Measurements from ENCODE around the gene KCNQ1. TPM values are rescaled to one million over a fixed set of nuclear protein-coding genes. Genes with fewer than 3 reads are reported as not detected.
"Not testable (repeated sequence)": the region's sequence is repeated elsewhere in the genome, so short reads cannot be mapped to it uniquely, and the experiment has no call there.

KCNQ1 gene
- total RNA-seq, 2 donors from 2014 or later: 33.5 to 39.7 TPM

GRCh38 chr11:2477936-2478335, 33.1 kb downstream of the KCNQ1 start:
- peak; percentile 25 to 30 for ATAC-seq
- no peak for DNase-seq
- intact Hi-C loops (cut with DNase I): no loop called here

DNA sequence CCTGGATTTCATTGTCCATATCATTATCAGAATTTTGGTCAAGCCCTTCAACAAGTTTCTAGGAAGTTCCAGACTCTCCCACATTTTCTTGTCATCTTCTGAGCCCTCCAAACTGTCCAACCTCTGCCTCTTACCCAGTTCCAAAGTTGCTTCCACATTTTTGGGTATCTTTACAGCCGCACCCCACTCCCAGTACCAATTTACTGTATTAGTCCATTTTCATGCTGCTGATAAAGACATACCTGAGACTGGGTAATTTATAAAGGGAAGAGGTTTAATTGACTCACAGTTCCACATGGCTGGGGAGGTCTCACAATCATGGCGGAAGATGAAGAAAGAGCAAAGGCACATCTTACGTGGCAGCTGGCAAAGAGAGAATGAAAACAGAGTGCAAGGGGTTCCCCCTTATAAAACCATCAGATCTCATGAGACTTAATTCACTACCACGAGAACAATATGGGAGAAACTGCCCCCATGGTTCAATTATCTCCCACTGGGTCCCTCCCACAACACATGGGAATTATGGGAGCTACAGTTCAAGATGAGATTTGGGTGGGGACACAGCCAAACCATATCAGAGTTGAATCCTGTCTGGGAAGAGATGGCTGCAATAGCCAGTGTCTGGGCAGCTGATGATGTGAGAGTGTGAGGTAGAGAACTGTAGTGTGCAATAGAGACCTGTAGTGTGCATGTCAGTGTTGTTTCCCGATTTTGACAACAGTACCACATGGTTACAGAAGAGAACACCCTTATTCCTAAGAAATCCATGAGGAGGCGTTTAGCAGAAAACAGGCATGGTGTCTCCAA, 35.5 kb downstream of the KCNQ1 start:
- DNase-seq; intact Hi-C loops (cut with DNase I); ATAC-seq: not testable (repeated sequence)

GRCh38 chr11:2480874-2481220, 36.0 kb downstream of the KCNQ1 start:
- intact Hi-C loops (cut with DNase I): no loop called here
- ATAC-seq: peak; percentile 42 to 79

DNA sequence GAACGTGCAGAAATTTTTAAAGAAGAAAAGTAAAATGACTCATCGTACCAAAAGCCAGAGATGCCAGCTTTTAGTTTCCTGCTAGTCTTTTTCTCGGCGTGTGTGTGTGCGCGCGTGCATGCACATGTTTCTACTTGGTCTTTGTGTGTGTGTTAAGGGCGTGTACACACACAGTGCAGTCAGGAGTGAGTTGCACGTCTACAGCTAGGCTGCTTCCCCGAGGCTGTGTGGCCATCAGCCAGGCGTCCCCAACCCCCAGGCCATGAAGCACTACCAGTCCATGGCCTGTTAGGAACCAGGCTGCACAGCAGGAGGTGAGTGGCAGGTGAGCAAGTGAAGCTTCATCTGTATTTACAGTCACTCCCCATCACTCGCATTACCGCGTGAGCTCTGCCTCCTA, 36.4 kb downstream of the KCNQ1 start:
- intact Hi-C loops (cut with DNase I): no loop called here
- ATAC-seq (peak in 1 of 2 donors; percentile 25), DNase-seq (no peak)

More at GRCh38 chr11:2480874-2481220, 36.0 kb downstream of the KCNQ1 start:
- no peak for DNase-seq

DNA sequence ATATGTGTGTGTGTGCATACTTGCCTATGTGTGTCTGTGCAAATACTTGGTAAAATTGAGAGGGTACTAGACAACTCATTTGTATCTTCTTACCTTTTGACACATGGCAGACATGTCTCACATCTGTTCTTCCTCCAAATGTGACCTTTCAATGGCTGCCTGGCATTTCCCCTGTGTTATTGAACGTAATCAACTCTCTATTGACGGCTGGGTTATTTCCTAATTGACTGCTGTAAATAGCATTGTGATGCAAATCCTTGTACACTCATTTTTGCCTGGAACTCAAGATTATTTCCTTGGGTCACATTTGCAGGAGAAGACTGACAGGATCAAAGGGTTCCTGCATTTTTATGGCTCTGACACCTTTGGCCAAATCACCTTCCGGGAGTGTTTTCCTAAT, 37.4 kb downstream of the KCNQ1 start:
- intact Hi-C loops (cut with DNase I): no loop called here
- ATAC-seq (no peak), DNase-seq (no peak)

- intact Hi-C loops (cut with DNase I): no loop called here
- DNase-seq: no peak
- no peak for ATAC-seq
Measured at GRCh38 chr11:2482745-2483144, 37.9 kb downstream of the KCNQ1 start.

DNA sequence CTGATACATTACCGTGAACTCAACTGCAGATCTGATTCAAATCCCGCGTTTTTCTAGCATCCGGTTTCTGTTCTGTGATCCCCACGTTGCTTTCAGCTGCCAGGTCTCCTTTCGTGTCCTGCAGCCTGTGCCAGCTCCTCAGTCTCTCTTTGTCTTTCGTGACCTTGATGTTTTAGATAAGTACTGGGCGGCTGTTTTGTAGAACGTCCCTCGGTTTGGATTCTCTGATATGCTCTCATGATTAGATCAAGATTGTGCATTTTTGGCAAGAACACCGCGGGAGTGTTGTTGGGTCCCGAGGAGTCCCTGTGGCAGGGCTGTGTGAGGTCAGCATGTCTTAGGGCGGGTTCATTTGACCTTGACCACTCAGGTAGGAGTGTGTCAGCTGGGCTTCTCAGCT, 38.6 kb downstream of the KCNQ1 start:
- intact Hi-C loops (cut with DNase I): no loop called here
- DNase-seq: no peak
- ATAC-seq: peak; percentile 5 to 30

- intact Hi-C loops (cut with DNase I): no loop called here
- DNase-seq: no peak
- no peak for ATAC-seq
Measured at GRCh38 chr11:2484576-2485125, 39.8 kb downstream of the KCNQ1 start.

DNA sequence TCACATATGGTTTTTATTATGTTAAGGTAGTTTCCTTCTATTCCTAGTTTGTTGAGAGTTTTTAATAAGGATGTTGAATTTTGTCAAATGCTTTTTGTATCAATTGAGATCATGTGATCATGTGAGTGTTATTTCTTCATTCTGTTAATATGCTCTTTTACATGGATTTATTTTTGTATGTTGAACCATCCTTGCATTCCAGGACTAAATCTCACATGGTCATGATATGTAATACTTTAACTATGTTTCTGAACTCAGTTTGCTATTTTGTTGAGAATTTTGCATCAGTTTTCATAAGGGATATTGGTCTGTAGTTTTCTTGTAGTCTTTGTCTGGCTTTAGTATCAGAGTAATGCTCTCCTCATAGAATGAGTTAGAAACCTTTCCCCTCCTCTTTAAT, 43.2 kb downstream of the KCNQ1 start:
- intact Hi-C loops (cut with DNase I): no loop called here
- ATAC-seq (no peak), DNase-seq (no peak)

- ATAC-seq: no peak
- DNase-seq: no peak
- intact Hi-C loops (cut with DNase I): no loop called here
Measured at GRCh38 chr11:2489083-2489482, 44.3 kb downstream of the KCNQ1 start.

GRCh38 chr11:2497951-2498350, 53.1 kb downstream of the KCNQ1 start:
- DNase-seq; intact Hi-C loops (cut with DNase I); ATAC-seq: not testable (repeated sequence)

DNA sequence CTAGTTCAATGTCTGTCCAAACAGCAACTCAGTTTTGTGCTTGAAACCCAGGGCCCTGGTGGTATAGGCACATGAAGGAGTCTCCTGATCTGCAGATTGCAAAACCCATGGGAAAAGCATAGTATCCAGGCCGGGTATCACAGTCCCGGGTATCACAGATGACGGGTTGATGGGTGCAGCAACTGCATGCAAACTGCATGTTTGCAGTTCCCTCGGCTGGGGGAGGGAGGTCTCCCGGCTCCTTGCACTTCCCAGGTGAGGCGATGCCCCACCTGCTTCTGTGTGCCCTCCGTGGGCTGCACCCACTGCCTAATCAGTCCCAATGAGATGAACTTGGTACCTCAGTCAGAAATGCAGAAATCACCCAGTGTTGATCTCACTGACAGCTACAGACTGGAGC, 53.9 kb downstream of the KCNQ1 start:
- ATAC-seq: no peak
- no peak for DNase-seq
- intact Hi-C loops (cut with DNase I): no loop called here

- intact Hi-C loops (cut with DNase I): no loop called here
- ATAC-seq (no peak), DNase-seq (peak; percentile 8)
Measured at GRCh38 chr11:2507212-2507901, 62.5 kb downstream of the KCNQ1 start.

- ATAC-seq (no peak), DNase-seq (peak; percentile 13)
Measured at GRCh38 chr11:2507945-2508749, 63.3 kb downstream of the KCNQ1 start.

GRCh38 chr11:2508793-2509192, 64.0 kb downstream of the KCNQ1 start:
- no peak for ATAC-seq
- intact Hi-C loops (cut with DNase I): no loop called here
- DNase-seq: no peak

More at GRCh38 chr11:2507945-2508749, 63.3 kb downstream of the KCNQ1 start:
- intact Hi-C loops (cut with DNase I): no loop called here

DNA sequence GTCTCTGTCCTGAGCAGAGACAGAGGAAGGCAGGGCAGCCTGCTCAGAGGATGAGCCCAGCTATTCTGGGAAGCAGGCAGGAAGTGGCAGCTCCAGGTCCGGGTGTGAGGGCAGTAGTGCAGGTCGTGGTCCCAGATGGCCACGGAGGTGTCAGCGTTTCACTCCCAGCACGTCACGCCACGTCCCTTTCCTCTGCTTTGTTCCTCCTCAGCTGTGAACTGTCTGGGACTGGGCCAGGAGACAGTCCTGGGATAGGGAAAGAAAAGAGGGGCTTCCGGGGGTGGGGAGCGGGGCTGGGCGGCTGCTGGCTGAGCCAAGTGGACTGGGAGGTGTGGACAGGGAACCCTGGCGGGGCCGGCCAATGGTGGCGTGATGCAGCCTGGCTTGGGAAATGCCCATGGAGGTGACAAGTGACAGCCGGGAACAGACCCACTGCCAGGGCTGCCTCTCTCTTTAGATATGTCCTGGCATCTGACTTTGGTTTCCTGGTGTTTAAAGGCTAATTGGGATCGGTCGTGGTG, 64.7 kb downstream of the KCNQ1 start:
- peak; percentile 74 for DNase-seq
- intact Hi-C loops (cut with DNase I): no loop called here
- ATAC-seq: peak; percentile 81 to 82

GRCh38 chr11:2510626-2511402, 66.0 kb downstream of the KCNQ1 start:
- peak; percentile 18 for DNase-seq
- intact Hi-C loops (cut with DNase I): no loop called here
- ATAC-seq: peak in 1 of 2 donors; percentile 11
